H9 (cell line): ENCODE measurements around the gene MICAL3. TPM values are rescaled to one million over a fixed set of nuclear protein-coding genes. Genes with fewer than 3 reads are reported as not detected.

Experiments used
- DNase-seq: peaks from one replicate; pipeline ENCODE4 v3.0.0-alpha.2; 2017
- H2AFZ ChIP-seq: one replicate; pipeline ENCODE4 v1.6.1; 2013; ENCODE audit warnings: mild to moderate bottlenecking, low read length, control low read depth, moderate library complexity
- H2AK5ac ChIP-seq: 2 replicates; pipeline ENCODE4 v1.6.1; 2013; ENCODE audit warnings: low read length, control low read depth, mixed read lengths; ENCODE audit not compliant: insufficient read length
- H2BK120ac ChIP-seq: one replicate; pipeline ENCODE4 v1.6.1; 2013; ENCODE audit warnings: low read depth, mild to moderate bottlenecking, low read length, control low read depth, inconsistent platforms; ENCODE audit not compliant: poor library complexity, severe bottlenecking
- H2BK12ac ChIP-seq: 2 replicates; pipeline ENCODE4 v1.6.1; 2013; ENCODE audit warnings: low read length, control low read depth, mixed read lengths, low read depth; ENCODE audit not compliant: insufficient read length
- H2BK15ac ChIP-seq: 2 replicates; pipeline ENCODE4 v1.6.1; 2013; ENCODE audit warnings: low read depth, low read length, control low read depth
- H2BK20ac ChIP-seq: one replicate; pipeline ENCODE4 v1.6.1; 2013; ENCODE audit warnings: low read depth, mild to moderate bottlenecking, low read length, control low read depth, inconsistent platforms; ENCODE audit not compliant: poor library complexity, severe bottlenecking
- H2BK5ac ChIP-seq: 2 replicates; pipeline ENCODE4 v1.6.1; 2013; ENCODE audit warnings: low read length, control low read depth, mixed read lengths; ENCODE audit not compliant: insufficient read length
- H3K14ac ChIP-seq: 2 replicates; pipeline ENCODE4 v1.6.1; 2013; ENCODE audit warnings: low read length, control low read depth; ENCODE audit not compliant: insufficient read depth
- H3K18ac ChIP-seq: 2 replicates; pipeline ENCODE4 v1.6.1; 2013; ENCODE audit warnings: low read depth, mild to moderate bottlenecking, mixed read lengths, low read length, control low read depth; ENCODE audit not compliant: insufficient read length
- H3K23ac ChIP-seq: 2 replicates; pipeline ENCODE4 v1.6.1; 2013; ENCODE audit warnings: low read length, control low read depth, mixed read lengths, low read depth; ENCODE audit not compliant: insufficient read length
- H3K23me2 ChIP-seq: 2 replicates; pipeline ENCODE4 v1.6.1; 2013; ENCODE audit warnings: low read depth, mild to moderate bottlenecking, mixed read lengths, low read length, control low read depth; ENCODE audit not compliant: insufficient read length, poor library complexity, severe bottlenecking
- H3K27ac ChIP-seq: 2 replicates; pipeline ENCODE4 v1.5.1; 2013; ENCODE audit warnings: low read length, control low read depth, mixed read lengths, low read depth; ENCODE audit not compliant: insufficient read length
- H3K27me3 ChIP-seq: 2 replicates; pipeline ENCODE4 v1.6.1; 2013; ENCODE audit warnings: low read length, control low read depth, inconsistent platforms; ENCODE audit not compliant: insufficient read depth
- H3K4ac ChIP-seq: 2 replicates; pipeline ENCODE4 v1.6.1; 2013; ENCODE audit warnings: low read depth, mild to moderate bottlenecking, control low read depth, inconsistent platforms, low read length, moderate library complexity
- H3K4me1 ChIP-seq: 2 replicates; pipeline ENCODE4 v1.6.1; 2013; ENCODE audit warnings: low read length, control low read depth, inconsistent platforms; ENCODE audit not compliant: insufficient read depth
- H3K4me2 ChIP-seq: 2 replicates; pipeline ENCODE4 v1.6.1; 2013; ENCODE audit warnings: low read length, control low read depth, mixed read lengths; ENCODE audit not compliant: insufficient read length, insufficient read depth
- H3K56ac ChIP-seq: 2 replicates; pipeline ENCODE4 v1.6.1; 2013; ENCODE audit warnings: low read depth, mild to moderate bottlenecking, mixed read lengths, low read length, control low read depth; ENCODE audit not compliant: insufficient read length
- H3K79me1 ChIP-seq: 2 replicates; pipeline ENCODE4 v1.6.1; 2013; ENCODE audit warnings: low read depth, mild to moderate bottlenecking, moderate library complexity, low read length, control low read depth, inconsistent platforms; ENCODE audit not compliant: insufficient read depth, poor library complexity, severe bottlenecking
- H3K79me2 ChIP-seq: 2 replicates; pipeline ENCODE4 v1.6.1; 2013; ENCODE audit warnings: low read length, control low read depth, inconsistent platforms; ENCODE audit not compliant: insufficient read depth
- H3K9ac ChIP-seq: 2 replicates; pipeline ENCODE4 v1.6.1; 2013; ENCODE audit warnings: low read length, control low read depth, mixed read lengths; ENCODE audit not compliant: insufficient read length; ENCODE audit errors: extremely low read depth
- H3K9me3 ChIP-seq: one replicate; pipeline ENCODE4 v1.6.1; 2013; ENCODE audit warnings: low read depth, low read length, inconsistent platforms; ENCODE audit not compliant: control insufficient read depth
- H3T11ph ChIP-seq: one replicate; pipeline ENCODE4 v1.6.1; 2013; ENCODE audit warnings: mild to moderate bottlenecking, low read length, control low read depth, inconsistent platforms
- H4K20me1 ChIP-seq: one replicate; pipeline ENCODE4 v1.6.1; 2013; ENCODE audit not compliant: control insufficient read depth, insufficient read length, insufficient read depth
- H4K5ac ChIP-seq: 2 replicates; pipeline ENCODE4 v1.6.1; 2013; ENCODE audit warnings: low read depth, mild to moderate bottlenecking, mixed read lengths, low read length, control low read depth; ENCODE audit not compliant: insufficient read length
- H4K8ac ChIP-seq: replicated peaks from 2 replicates; pipeline ENCODE4 v1.6.1; 2013; ENCODE audit warnings: low read length, control low read depth, mixed read lengths, low read depth; ENCODE audit not compliant: insufficient read length
- H4K91ac ChIP-seq: 2 replicates; pipeline ENCODE4 v1.6.1; 2013; ENCODE audit warnings: low read depth, mild to moderate bottlenecking, moderate library complexity, mixed read lengths, low read length, control low read depth; ENCODE audit not compliant: insufficient read length
- H3K27ac Mint-ChIP-seq, 3 experiments: 2 replicates in 2 of 3; 3 replicates in 1 of 3; pipeline ENCODE4 v1.8.0; 2020 to 2021; ENCODE audit warnings: mixed read lengths in 3 of 3, mild to moderate bottlenecking in 1 of 3, moderate library complexity in 1 of 3
- H3K27me3 Mint-ChIP-seq: 2 replicates; pipeline ENCODE4 v1.8.0; 2021; ENCODE audit warnings: low read depth, mild to moderate bottlenecking, moderate library complexity, mixed read lengths
- H3K36me3 Mint-ChIP-seq, 3 experiments: 2 replicates in 2 of 3; 3 replicates in 1 of 3; pipeline ENCODE4 v1.8.0; 2020 to 2021; ENCODE audit warnings: low read depth in 3 of 3, mixed read lengths in 3 of 3; ENCODE audit not compliant: insufficient read depth in 1 of 3
- H3K4me1 Mint-ChIP-seq, 2 experiments: 2 replicates each; pipeline ENCODE4 v1.8.0; 2020; ENCODE audit warnings: mixed read lengths in 2 of 2
- H3K4me3 Mint-ChIP-seq, 2 experiments: 2 replicates in 1 of 2; 3 replicates in 1 of 2; pipeline ENCODE4 v1.8.0; 2020 to 2021; ENCODE audit warnings: mild to moderate bottlenecking in 2 of 2, mixed read lengths in 2 of 2, moderate library complexity in 1 of 2
- H3K9me3 Mint-ChIP-seq, 2 experiments: 2 replicates in 1 of 2; 3 replicates in 1 of 2; pipeline ENCODE4 v1.8.0; 2020; ENCODE audit warnings: mild to moderate bottlenecking in 2 of 2, mixed read lengths in 2 of 2, moderate library complexity in 1 of 2
- WGBS: extraction: QIAGEN DNeasy Blood & Tissue Kit; methylation state at CpG from one replicate; pipeline ENCODE4 v1.1.7; 2013; ENCODE audit warnings: missing lambda C conversion rate, low lambda C conversion rate, mixed read lengths; ENCODE audit not compliant: insufficient read length; ENCODE audit errors: extremely low coverage; 5-methylcytosine and 5-hydroxymethylcytosine counted together
- total RNA-seq: library from RNA; stranded (reverse); gene quantifications from 2 replicates; pipeline ENCODE4 v1.2.1, GENCODE V29; 2021
- TF ChIP-seq, protein P1 (sequence below): fragments of 200-600 bp; sonication (generic); conservative IDR thresholded peaks from 3 replicates; pipeline ENCODE4 v1.8.0; 2021; ENCODE audit warnings: antibody characterized with exemption, mild to moderate bottlenecking

MICAL3 gene
- total RNA-seq, 1 experiment from 2014 or later, result 50.2 TPM

GRCh38 chr22:17963015-17963414 lies 61.3 kb downstream of the MICAL3 start:
- Mint-ChIP-seq H3K4me1 (peaks cover 34 to 41% of the 10 kb centered on the region in 2 experiments), H3K9me3 (no peaks in the 10 kb centered on the region), H3K4me3 (no peak overlapping the region), H3K27ac (peak overlapping the region in 1 of 3 experiments; percentile 53; a peak in 2 of 7 replicates), H3K36me3 (peaks cover 0 to 2% (median 0%) of the 10 kb centered on the region in 3 experiments; a peak in 2 of 7 replicates), H3K27me3 (no peaks in the 10 kb centered on the region)
- Histone ChIP-seq H3K4ac (no peak overlapping the region), H2AFZ (no peak overlapping the region), H2BK15ac (no peak overlapping the region), H4K91ac (no peak overlapping the region), H3K79me2 (peaks cover 3% of the 10 kb centered on the region; the same call in 1 of the 2 replicates), H2BK20ac (no peak overlapping the region), H3K14ac (no peak overlapping the region), H3K4me1 (no peaks in the 10 kb centered on the region; the same call in 1 of the 2 replicates), H4K8ac (no peak overlapping the region), H3K27ac (no peak overlapping the region), H2BK120ac (no peak overlapping the region), H4K5ac (no peak overlapping the region), H3K18ac (no peak overlapping the region), H3K23ac (no peak overlapping the region), H4K20me1 (no peaks in the 10 kb centered on the region), H2AK5ac (no peak overlapping the region), H3K9me3 (no peaks in the 10 kb centered on the region), H2BK5ac (no peak overlapping the region), H3K27me3 (no peaks in the 10 kb centered on the region), H2BK12ac (no peak overlapping the region), H3K9ac (no peak overlapping the region), H3K23me2 (no peaks in the 10 kb centered on the region), H3T11ph (no peak overlapping the region), H3K79me1 (no peaks in the 10 kb centered on the region), H3K4me2 (no peak overlapping the region), H3K56ac (no peak overlapping the region)
- TF ChIP-seq, protein P1, sequence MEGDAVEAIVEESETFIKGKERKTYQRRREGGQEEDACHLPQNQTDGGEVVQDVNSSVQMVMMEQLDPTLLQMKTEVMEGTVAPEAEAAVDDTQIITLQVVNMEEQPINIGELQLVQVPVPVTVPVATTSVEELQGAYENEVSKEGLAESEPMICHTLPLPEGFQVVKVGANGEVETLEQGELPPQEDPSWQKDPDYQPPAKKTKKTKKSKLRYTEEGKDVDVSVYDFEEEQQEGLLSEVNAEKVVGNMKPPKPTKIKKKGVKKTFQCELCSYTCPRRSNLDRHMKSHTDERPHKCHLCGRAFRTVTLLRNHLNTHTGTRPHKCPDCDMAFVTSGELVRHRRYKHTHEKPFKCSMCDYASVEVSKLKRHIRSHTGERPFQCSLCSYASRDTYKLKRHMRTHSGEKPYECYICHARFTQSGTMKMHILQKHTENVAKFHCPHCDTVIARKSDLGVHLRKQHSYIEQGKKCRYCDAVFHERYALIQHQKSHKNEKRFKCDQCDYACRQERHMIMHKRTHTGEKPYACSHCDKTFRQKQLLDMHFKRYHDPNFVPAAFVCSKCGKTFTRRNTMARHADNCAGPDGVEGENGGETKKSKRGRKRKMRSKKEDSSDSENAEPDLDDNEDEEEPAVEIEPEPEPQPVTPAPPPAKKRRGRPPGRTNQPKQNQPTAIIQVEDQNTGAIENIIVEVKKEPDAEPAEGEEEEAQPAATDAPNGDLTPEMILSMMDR, result no peak
- no peak for DNase-seq
- no CpG with 5 or more reads among the region's 8 CpGs for WGBS
